HepG2 (cell line): ENCODE data around the gene SMAD7. TPM values are rescaled to one million over a fixed set of nuclear protein-coding genes. Genes with fewer than 3 reads are reported as not detected.

Experiments
- HHEX ChIP-seq: IDR thresholded peaks from 2 replicates; pipeline ENCODE4 v1.6.1; 2016; ENCODE audit warnings: control low read depth
- JUND ChIP-seq: sonication (generic); formaldehyde crosslinking; IDR thresholded peaks from 2 replicates; pipeline ENCODE4 v1.8.0; 2022; ENCODE audit warnings: mild to moderate bottlenecking, missing genetic modification reagents
- STAG1 ChIP-seq: sonication (generic); formaldehyde crosslinking; IDR thresholded peaks from 2 replicates; pipeline ENCODE4 v1.4.0; 2020; ENCODE audit warnings: missing genetic modification reagents
- TBX3 ChIP-seq: fragments of 450-650 bp; IDR thresholded peaks from 2 replicates; pipeline ENCODE4 v1.6.1; 2017; ENCODE audit warnings: antibody characterized with exemption, mild to moderate bottlenecking, inconsistent platforms, borderline replicate concordance
- ZNF33B ChIP-seq: sonication (generic); formaldehyde crosslinking; IDR thresholded peaks from 2 replicates; pipeline ENCODE4 v1.5.1; 2020; ENCODE audit warnings: mild to moderate bottlenecking, missing genetic modification reagents
- ZNF451 ChIP-seq: sonication (generic); formaldehyde crosslinking; IDR thresholded peaks from 2 replicates; pipeline ENCODE4 v1.5.0; 2020; ENCODE audit warnings: mild to moderate bottlenecking, missing genetic modification reagents
- ZNF460 ChIP-seq: sonication (generic); formaldehyde crosslinking; IDR thresholded peaks from 2 replicates; pipeline ENCODE4 v1.5.1; 2020; ENCODE audit warnings: missing genetic modification reagents, mild to moderate bottlenecking, borderline replicate concordance
- ZNF768 ChIP-seq: sonication (generic); formaldehyde crosslinking; IDR thresholded peaks from 2 replicates; pipeline ENCODE4 v1.4.0; 2020; ENCODE audit warnings: missing genetic modification reagents
- polyA plus RNA-seq, 8 experiments: library from polyadenylated mRNA; depleted of rRNA in 3 of 8; stranded (reverse) in 7 of 8; unstranded in 1 of 8; fragments of >200 nt; fragmentation: Illumina TruSeq in 4 of 8; extraction: Trizol in 4 of 8; gene quantifications; 2 replicates each; pipeline versions ENCODE4 v1.2.1 to v1.2.3, GENCODE V29; 2011 to 2016; ENCODE audit warnings: low read depth in 4 of 8, missing spikeins in 1 of 8, mixed read lengths in 1 of 8; ENCODE audit not compliant: insufficient read depth in 1 of 8
- total RNA-seq, 5 experiments: library from RNA; depleted of rRNA; stranded (reverse); fragments of >200 nt; fragmentation: Illumina TruSeq; extraction: Trizol; gene quantifications; 2 replicates each; pipeline ENCODE4 v1.2.3, GENCODE V29; 2016; ENCODE audit warnings: low read depth in 1 of 5
- TF ChIP-seq, protein P1 (sequence below): sonication (generic); formaldehyde crosslinking; IDR thresholded peaks from 2 replicates; pipeline ENCODE4 v1.5.0; 2020; ENCODE audit warnings: mild to moderate bottlenecking, missing genetic modification reagents, moderate library complexity
- TF ChIP-seq, protein P2 (sequence below): IDR thresholded peaks from 2 replicates; pipeline ENCODE4 v1.6.1; 2018; ENCODE audit warnings: missing genetic modification reagents
- TF ChIP-seq, protein P3 (sequence below): sonication (generic); formaldehyde crosslinking; IDR thresholded peaks from 2 replicates; pipeline ENCODE4 v1.4.0; 2020; ENCODE audit warnings: missing genetic modification reagents
- TF ChIP-seq, protein P4 (sequence below): sonication (generic); formaldehyde crosslinking; IDR thresholded peaks from 2 replicates; pipeline ENCODE4 v1.8.0; 2022; ENCODE audit warnings: missing genetic modification reagents, mild to moderate bottlenecking, inconsistent platforms, borderline replicate concordance
- TF ChIP-seq, protein P5 (sequence below): sonication (generic); formaldehyde crosslinking; IDR thresholded peaks from 2 replicates; pipeline ENCODE4 v1.4.0; 2020; ENCODE audit warnings: missing genetic modification reagents, borderline replicate concordance

Gene SMAD7
- total and polyA plus RNA-seq, 2 of the 13 experiments (the other 11 are each of a cell fraction or from before 2014, with no cell fraction given): 17.4 to 24.7 TPM

DNA sequence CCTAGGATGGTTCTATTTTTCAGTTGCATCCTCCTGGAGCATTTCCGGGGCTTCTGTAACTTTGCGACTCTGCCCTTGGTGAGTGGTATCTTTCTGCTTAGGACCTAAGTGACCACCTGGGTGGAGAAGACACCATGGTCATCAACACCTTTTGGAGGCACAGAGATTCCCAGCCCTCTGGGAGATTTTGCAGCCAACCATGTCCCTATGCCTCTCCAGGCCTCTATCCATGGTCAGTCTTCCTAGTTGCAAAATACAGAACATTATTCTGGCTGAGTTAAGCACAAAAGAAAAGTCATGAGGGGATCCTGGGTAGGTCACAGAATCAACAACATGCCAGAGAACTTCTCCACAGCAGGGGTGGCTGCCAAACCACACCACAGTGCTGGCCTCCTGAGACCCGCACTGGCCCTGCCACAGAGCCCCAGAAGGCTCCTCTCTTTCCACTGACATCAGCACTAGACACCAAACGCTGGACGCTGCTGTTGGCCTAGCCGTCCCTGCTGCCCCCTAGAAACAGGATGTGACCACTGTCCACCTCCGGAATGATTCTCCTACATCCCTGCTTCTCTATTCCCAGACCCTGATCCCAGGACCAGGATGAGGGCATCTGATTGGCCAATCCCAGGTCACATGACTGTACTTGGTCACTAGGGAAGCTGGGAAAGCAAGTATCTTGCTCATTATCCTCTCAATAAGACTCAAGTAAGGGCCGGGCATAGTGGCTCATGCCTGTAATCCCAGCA lies 47.7 kb downstream of the SMAD7 start (continued):
- TF ChIP-seq ZNF768 (CRISPR knock-in tag) (no peak), JUND (CRISPR knock-in tag) (no peak), ZNF33B (CRISPR knock-in tag) (no peak), ZNF451 (no peak), TBX3 (no peak), ZNF460 (CRISPR knock-in tag) (no peak), HHEX (CRISPR knock-in tag) (no peak), STAG1 (CRISPR knock-in tag) (no peak)
- TF ChIP-seq, protein P1, sequence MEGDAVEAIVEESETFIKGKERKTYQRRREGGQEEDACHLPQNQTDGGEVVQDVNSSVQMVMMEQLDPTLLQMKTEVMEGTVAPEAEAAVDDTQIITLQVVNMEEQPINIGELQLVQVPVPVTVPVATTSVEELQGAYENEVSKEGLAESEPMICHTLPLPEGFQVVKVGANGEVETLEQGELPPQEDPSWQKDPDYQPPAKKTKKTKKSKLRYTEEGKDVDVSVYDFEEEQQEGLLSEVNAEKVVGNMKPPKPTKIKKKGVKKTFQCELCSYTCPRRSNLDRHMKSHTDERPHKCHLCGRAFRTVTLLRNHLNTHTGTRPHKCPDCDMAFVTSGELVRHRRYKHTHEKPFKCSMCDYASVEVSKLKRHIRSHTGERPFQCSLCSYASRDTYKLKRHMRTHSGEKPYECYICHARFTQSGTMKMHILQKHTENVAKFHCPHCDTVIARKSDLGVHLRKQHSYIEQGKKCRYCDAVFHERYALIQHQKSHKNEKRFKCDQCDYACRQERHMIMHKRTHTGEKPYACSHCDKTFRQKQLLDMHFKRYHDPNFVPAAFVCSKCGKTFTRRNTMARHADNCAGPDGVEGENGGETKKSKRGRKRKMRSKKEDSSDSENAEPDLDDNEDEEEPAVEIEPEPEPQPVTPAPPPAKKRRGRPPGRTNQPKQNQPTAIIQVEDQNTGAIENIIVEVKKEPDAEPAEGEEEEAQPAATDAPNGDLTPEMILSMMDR (CRISPR knock-in tag): peak; percentile 17; the same call in 1 of the 2 replicates
- TF ChIP-seq, protein P2, sequence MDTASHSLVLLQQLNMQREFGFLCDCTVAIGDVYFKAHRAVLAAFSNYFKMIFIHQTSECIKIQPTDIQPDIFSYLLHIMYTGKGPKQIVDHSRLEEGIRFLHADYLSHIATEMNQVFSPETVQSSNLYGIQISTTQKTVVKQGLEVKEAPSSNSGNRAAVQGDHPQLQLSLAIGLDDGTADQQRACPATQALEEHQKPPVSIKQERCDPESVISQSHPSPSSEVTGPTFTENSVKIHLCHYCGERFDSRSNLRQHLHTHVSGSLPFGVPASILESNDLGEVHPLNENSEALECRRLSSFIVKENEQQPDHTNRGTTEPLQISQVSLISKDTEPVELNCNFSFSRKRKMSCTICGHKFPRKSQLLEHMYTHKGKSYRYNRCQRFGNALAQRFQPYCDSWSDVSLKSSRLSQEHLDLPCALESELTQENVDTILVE (CRISPR knock-in tag): no peak
- TF ChIP-seq, protein P3, sequence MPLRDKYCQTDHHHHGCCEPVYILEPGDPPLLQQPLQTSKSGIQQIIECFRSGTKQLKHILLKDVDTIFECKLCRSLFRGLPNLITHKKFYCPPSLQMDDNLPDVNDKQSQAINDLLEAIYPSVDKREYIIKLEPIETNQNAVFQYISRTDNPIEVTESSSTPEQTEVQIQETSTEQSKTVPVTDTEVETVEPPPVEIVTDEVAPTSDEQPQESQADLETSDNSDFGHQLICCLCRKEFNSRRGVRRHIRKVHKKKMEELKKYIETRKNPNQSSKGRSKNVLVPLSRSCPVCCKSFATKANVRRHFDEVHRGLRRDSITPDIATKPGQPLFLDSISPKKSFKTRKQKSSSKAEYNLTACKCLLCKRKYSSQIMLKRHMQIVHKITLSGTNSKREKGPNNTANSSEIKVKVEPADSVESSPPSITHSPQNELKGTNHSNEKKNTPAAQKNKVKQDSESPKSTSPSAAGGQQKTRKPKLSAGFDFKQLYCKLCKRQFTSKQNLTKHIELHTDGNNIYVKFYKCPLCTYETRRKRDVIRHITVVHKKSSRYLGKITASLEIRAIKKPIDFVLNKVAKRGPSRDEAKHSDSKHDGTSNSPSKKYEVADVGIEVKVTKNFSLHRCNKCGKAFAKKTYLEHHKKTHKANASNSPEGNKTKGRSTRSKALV (CRISPR knock-in tag): no peak
- TF ChIP-seq, protein P4, sequence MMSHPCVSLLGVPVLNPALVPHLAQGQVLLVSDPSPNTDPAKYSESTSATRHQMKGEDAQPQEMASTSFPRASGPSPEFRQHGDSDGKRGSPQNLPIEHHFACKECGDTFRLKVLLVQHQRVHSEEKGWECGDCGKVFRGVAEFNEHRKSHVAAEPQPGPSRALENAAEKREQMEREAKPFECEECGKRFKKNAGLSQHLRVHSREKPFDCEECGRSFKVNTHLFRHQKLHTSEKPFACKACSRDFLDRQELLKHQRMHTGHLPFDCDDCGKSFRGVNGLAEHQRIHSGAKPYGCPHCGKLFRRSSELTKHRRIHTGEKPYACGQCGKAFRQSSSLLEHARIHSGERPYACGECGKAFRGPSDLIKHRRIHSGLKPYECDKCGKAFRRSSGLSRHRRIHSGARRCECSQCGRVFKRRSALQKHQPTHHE (CRISPR knock-in tag): no peak
- TF ChIP-seq, protein P5, sequence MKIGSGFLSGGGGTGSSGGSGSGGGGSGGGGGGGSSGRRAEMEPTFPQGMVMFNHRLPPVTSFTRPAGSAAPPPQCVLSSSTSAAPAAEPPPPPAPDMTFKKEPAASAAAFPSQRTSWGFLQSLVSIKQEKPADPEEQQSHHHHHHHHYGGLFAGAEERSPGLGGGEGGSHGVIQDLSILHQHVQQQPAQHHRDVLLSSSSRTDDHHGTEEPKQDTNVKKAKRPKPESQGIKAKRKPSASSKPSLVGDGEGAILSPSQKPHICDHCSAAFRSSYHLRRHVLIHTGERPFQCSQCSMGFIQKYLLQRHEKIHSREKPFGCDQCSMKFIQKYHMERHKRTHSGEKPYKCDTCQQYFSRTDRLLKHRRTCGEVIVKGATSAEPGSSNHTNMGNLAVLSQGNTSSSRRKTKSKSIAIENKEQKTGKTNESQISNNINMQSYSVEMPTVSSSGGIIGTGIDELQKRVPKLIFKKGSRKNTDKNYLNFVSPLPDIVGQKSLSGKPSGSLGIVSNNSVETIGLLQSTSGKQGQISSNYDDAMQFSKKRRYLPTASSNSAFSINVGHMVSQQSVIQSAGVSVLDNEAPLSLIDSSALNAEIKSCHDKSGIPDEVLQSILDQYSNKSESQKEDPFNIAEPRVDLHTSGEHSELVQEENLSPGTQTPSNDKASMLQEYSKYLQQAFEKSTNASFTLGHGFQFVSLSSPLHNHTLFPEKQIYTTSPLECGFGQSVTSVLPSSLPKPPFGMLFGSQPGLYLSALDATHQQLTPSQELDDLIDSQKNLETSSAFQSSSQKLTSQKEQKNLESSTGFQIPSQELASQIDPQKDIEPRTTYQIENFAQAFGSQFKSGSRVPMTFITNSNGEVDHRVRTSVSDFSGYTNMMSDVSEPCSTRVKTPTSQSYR (CRISPR knock-in tag): no peak
